Natural killer cell (primary cell): ENCODE results near the gene NYAP2. TPM values are rescaled to one million over a fixed set of nuclear protein-coding genes. Genes with fewer than 3 reads are reported as not detected.

ENCODE experiments used
- ATAC-seq, 3 donors: fragments of 150-1000 bp in 2 of 3; fragments of 200-7000 bp in 1 of 3; cut with Tn5 transposase; 1 replicate in 1 of 3; 2 replicates in 2 of 3; pipeline ENCODE4 v1.10.0; 2021; ENCODE audit warnings: mild to moderate bottlenecking in 2 of 3, moderate library complexity in 2 of 3
- DNase-seq, 2 donors: peaks; one replicate each; pipeline versions ENCODE4 v3.0.0 to v3.0.0-alpha.2; 2013 to 2021; ENCODE audit warnings: mixed read lengths in 1 of 2
- H3K27ac ChIP-seq: one replicate; pipeline ENCODE4 v1.5.1; 2013; ENCODE audit warnings: mild to moderate bottlenecking, low read length
- H3K27me3 ChIP-seq: one replicate; pipeline ENCODE4 v1.6.1; 2013; ENCODE audit warnings: low read length; ENCODE audit not compliant: control insufficient read depth, insufficient read depth
- H3K36me3 ChIP-seq: one replicate; pipeline ENCODE4 v1.6.1; 2013; ENCODE audit warnings: low read length; ENCODE audit not compliant: control insufficient read depth, insufficient read depth
- H3K4me1 ChIP-seq: one replicate; pipeline ENCODE4 v1.6.1; 2013; ENCODE audit warnings: low read length; ENCODE audit not compliant: control insufficient read depth, insufficient read depth
- H3K4me3 ChIP-seq: one replicate; pipeline ENCODE4 v1.5.1; 2013; ENCODE audit warnings: low read length
- H3K9me3 ChIP-seq: one replicate; pipeline ENCODE4 v1.6.1; 2013; ENCODE audit warnings: low read length; ENCODE audit not compliant: control insufficient read depth, insufficient read depth
- H3K27ac Mint-ChIP-seq, 2 donors: one replicate each; pipeline ENCODE4 v1.8.0; 2022; ENCODE audit warnings: mild to moderate bottlenecking in 2 of 2, mixed read lengths in 2 of 2, moderate library complexity in 1 of 2
- H3K27me3 Mint-ChIP-seq, 2 donors: one replicate each; pipeline ENCODE4 v1.8.0; 2022; ENCODE audit warnings: low read depth in 2 of 2, mixed read lengths in 2 of 2
- H3K36me3 Mint-ChIP-seq: one replicate; pipeline ENCODE4 v1.8.0; 2022; ENCODE audit warnings: mixed read lengths
- H3K4me1 Mint-ChIP-seq, 2 donors: one replicate each; pipeline ENCODE4 v1.8.0; 2022; ENCODE audit warnings: mixed read lengths in 2 of 2
- H3K4me3 Mint-ChIP-seq: one replicate; pipeline ENCODE4 v1.8.0; 2022; ENCODE audit warnings: mild to moderate bottlenecking, moderate library complexity, mixed read lengths
- H3K9me3 Mint-ChIP-seq, 2 donors: one replicate each; pipeline ENCODE4 v1.8.0; 2022; ENCODE audit warnings: mixed read lengths in 2 of 2
- WGBS: methylation state at CpG from one replicate; pipeline ENCODE4 v1.1.7; 2013; ENCODE audit warnings: missing lambda C conversion rate; ENCODE audit not compliant: insufficient coverage; 5-methylcytosine and 5-hydroxymethylcytosine counted together
- intact Hi-C: fragments of 100-400 bp; cut with micrococcal nuclease; formaldehyde crosslinking; loops from one replicate; pipeline ENCODE4 v1.14.2; 2022
- total RNA-seq, 4 donors: library from RNA; stranded (reverse); fragments of 120-200 nt in 1 of 4; gene quantifications; one replicate each; pipeline versions ENCODE4 v1.2.3 to v1.2.4, GENCODE V29; 2013 to 2022
- TF ChIP-seq, protein P1 (sequence below): fragments of 200-600 bp; IDR thresholded peaks from one replicate; pipeline ENCODE4 v1.8.0; 2022; ENCODE audit warnings: antibody characterized with exemption

The NYAP2 gene
- total RNA-seq, 3 donors from 2014 or later (not counting 1 experiment from before 2014, with no cell fraction given): 0.14 TPM; not detected in 2

DNA sequence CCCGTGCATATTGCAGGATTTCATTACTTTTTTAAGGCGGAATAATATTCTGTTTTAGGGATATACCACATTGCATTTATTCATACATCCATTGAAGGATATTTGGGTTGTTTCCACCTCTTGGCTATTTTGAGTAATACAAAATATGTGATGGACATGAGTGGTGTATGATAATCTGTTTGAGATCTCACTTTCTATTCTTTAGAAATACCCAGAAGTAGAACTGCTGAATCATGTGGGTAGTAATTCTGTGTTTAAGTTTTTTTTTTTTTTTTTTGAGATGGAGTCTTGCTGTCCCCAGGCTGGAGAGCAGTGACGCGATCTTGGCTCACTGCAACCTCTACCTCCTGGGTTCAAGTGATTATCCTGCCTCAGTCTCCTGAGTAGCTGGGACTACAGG lies 201.4 kb downstream of the NYAP2 start:
- Histone ChIP-seq H3K4me1 (no peaks in the 10 kb centered on the region), H3K4me3 (no peak overlapping the region), H3K9me3 (no peaks in the 10 kb centered on the region), H3K36me3 (no peaks in the 10 kb centered on the region), H3K27me3 (no peaks in the 10 kb centered on the region), H3K27ac (no peak overlapping the region)
- WGBS: 97% methylated on average over 2 of the region's 4 CpGs
- no peaks in the 10 kb centered on the region for H3K4me1 Mint-ChIP-seq
- no peak overlapping the region for H3K27ac Mint-ChIP-seq
- no peaks in the 10 kb centered on the region for H3K9me3 Mint-ChIP-seq
- TF ChIP-seq, protein P1, sequence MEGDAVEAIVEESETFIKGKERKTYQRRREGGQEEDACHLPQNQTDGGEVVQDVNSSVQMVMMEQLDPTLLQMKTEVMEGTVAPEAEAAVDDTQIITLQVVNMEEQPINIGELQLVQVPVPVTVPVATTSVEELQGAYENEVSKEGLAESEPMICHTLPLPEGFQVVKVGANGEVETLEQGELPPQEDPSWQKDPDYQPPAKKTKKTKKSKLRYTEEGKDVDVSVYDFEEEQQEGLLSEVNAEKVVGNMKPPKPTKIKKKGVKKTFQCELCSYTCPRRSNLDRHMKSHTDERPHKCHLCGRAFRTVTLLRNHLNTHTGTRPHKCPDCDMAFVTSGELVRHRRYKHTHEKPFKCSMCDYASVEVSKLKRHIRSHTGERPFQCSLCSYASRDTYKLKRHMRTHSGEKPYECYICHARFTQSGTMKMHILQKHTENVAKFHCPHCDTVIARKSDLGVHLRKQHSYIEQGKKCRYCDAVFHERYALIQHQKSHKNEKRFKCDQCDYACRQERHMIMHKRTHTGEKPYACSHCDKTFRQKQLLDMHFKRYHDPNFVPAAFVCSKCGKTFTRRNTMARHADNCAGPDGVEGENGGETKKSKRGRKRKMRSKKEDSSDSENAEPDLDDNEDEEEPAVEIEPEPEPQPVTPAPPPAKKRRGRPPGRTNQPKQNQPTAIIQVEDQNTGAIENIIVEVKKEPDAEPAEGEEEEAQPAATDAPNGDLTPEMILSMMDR: no peak
- DNase-seq (no peak), ATAC-seq (no peak)
- intact Hi-C loops: no loop called here
- no peaks in the 10 kb centered on the region for H3K36me3 Mint-ChIP-seq
- no peak overlapping the region for H3K4me3 Mint-ChIP-seq
- H3K27me3 Mint-ChIP-seq: peaks cover 5 to 9% of the 10 kb centered on the region in 2 donors

GRCh38 chr2:225602205-225602604 lies 202.7 kb downstream of the NYAP2 start:
- TF ChIP-seq, protein P1: no peak
- H3K9me3 Mint-ChIP-seq: no peaks in the 10 kb centered on the region
- H3K27ac Mint-ChIP-seq: no peak overlapping the region
- 72% methylated on average over 4 of the region's 4 CpGs for WGBS
- Histone ChIP-seq H3K9me3 (no peaks in the 10 kb centered on the region), H3K27ac (no peak overlapping the region), H3K4me1 (no peaks in the 10 kb centered on the region), H3K4me3 (no peak overlapping the region), H3K36me3 (no peaks in the 10 kb centered on the region), H3K27me3 (no peaks in the 10 kb centered on the region)
- no peaks in the 10 kb centered on the region for H3K36me3 Mint-ChIP-seq
- DNase-seq (no peak), ATAC-seq (no peak)
- no peaks in the 10 kb centered on the region for H3K4me1 Mint-ChIP-seq
- peaks cover 5 to 14% of the 10 kb centered on the region in 2 donors for H3K27me3 Mint-ChIP-seq
- intact Hi-C loops: no loop called here
- H3K4me3 Mint-ChIP-seq: no peak overlapping the region

GRCh38 chr2:225608136-225608535 lies 208.6 kb downstream of the NYAP2 start:
- Histone ChIP-seq H3K4me1 (no peaks in the 10 kb centered on the region), H3K36me3 (no peaks in the 10 kb centered on the region), H3K27ac (no peak overlapping the region), H3K4me3 (no peak overlapping the region), H3K27me3 (no peaks in the 10 kb centered on the region), H3K9me3 (no peaks in the 10 kb centered on the region)
- ATAC-seq (no peak), DNase-seq (no peak)
- Mint-ChIP-seq H3K4me3 (no peak overlapping the region), H3K27ac (no peak overlapping the region), H3K27me3 (peaks cover 5 to 9% of the 10 kb centered on the region in 2 donors), H3K4me1 (no peaks in the 10 kb centered on the region), H3K36me3 (no peaks in the 10 kb centered on the region), H3K9me3 (peaks cover 0 to 2% of the 10 kb centered on the region in 2 donors)
- WGBS: 50% methylated on average over 1 of the region's 1 CpG
- TF ChIP-seq, protein P1: no peak
- intact Hi-C loops: no loop called here

- no peaks in the 10 kb centered on the region for H3K9me3 ChIP-seq
- H3K27ac Mint-ChIP-seq: no peak overlapping the region
- DNase-seq: no peak
- no peak for ATAC-seq
- intact Hi-C loops: no loop called here
- H3K27ac ChIP-seq: no peak overlapping the region
- H3K9me3 Mint-ChIP-seq: peaks cover 0 to 2% of the 10 kb centered on the region in 2 donors
- H3K27me3 Mint-ChIP-seq: peaks cover 0 to 9% of the 10 kb centered on the region in 2 donors
- no peaks in the 10 kb centered on the region for H3K27me3 ChIP-seq
- WGBS: 83% methylated on average over 1 of the region's 1 CpG
- no peaks in the 10 kb centered on the region for H3K4me1 Mint-ChIP-seq
- TF ChIP-seq, protein P1: no peak
- no peaks in the 10 kb centered on the region for H3K4me1 ChIP-seq
- H3K36me3 Mint-ChIP-seq: no peaks in the 10 kb centered on the region
- H3K36me3 ChIP-seq: no peaks in the 10 kb centered on the region
- H3K4me3 ChIP-seq: no peak overlapping the region
- no peak overlapping the region for H3K4me3 Mint-ChIP-seq
Observed at GRCh38 chr2:225612636-225613035, 213.1 kb downstream of the NYAP2 start.
